GM23338 (cell line): Measurements from ENCODE around the gene TRAF3. TPM values are rescaled to one million over a fixed set of nuclear protein-coding genes. Genes with fewer than 3 reads are reported as not detected.

Source experiments
- ATAC-seq: fragments of 200-7000 bp; cut with Tn5 transposase; 3 replicates; pipeline ENCODE4 v1.9.1; 2020
- DNase-seq: peaks from one replicate; pipeline ENCODE4 v3.0.0-alpha.2; 2015; ENCODE audit warnings: low spot score
- H2AFZ ChIP-seq: fragments of 200-600 bp; sonication (generic); 2 replicates; pipeline ENCODE4 v1.8.0; 2016; ENCODE audit warnings: antibody characterized with exemption, mild to moderate bottlenecking, moderate library complexity
- H3F3A ChIP-seq: fragments of 200-600 bp; sonication (generic); replicated peaks from 2 replicates; pipeline ENCODE4 v1.8.0; 2017; ENCODE audit warnings: antibody characterized with exemption, mixed run types, low read depth
- H3K27ac ChIP-seq: fragments of 200-600 bp; sonication (generic); 2 replicates; pipeline ENCODE4 v1.6.1; 2016; ENCODE audit warnings: low read depth
- H3K27me3 ChIP-seq: fragments of 200-600 bp; sonication (generic); 2 replicates; pipeline ENCODE4 v1.8.0; 2016; ENCODE audit warnings: mild to moderate bottlenecking, mixed run types, moderate library complexity; ENCODE audit not compliant: insufficient read depth
- H3K36me3 ChIP-seq: fragments of 200-600 bp; sonication (generic); 2 replicates; pipeline ENCODE4 v1.8.0; 2016; ENCODE audit warnings: mild to moderate bottlenecking; ENCODE audit not compliant: insufficient read depth
- H3K4me1 ChIP-seq: fragments of 200-600 bp; sonication (generic); 2 replicates; pipeline ENCODE4 v1.8.0; 2016; ENCODE audit warnings: mild to moderate bottlenecking, moderate library complexity; ENCODE audit not compliant: insufficient read depth
- H3K4me2 ChIP-seq: fragments of 200-600 bp; sonication (generic); 2 replicates; pipeline ENCODE4 v1.7.1; 2017; ENCODE audit warnings: mixed run types
- H3K4me3 ChIP-seq: fragments of 200-600 bp; sonication (generic); 2 replicates; pipeline ENCODE4 v1.6.1; 2016; ENCODE audit warnings: mixed run types
- H3K79me2 ChIP-seq: fragments of 200-600 bp; sonication (generic); replicated peaks from 2 replicates; pipeline ENCODE4 v1.8.0; 2017; ENCODE audit warnings: mild to moderate bottlenecking; ENCODE audit not compliant: insufficient read depth
- H3K9me2 ChIP-seq: fragments of 200-600 bp; sonication (generic); 2 replicates; pipeline ENCODE4 v1.8.0; 2017; ENCODE audit not compliant: insufficient read depth
- H4K20me1 ChIP-seq: fragments of 200-600 bp; sonication (generic); replicated peaks from 2 replicates; pipeline ENCODE4 v1.8.0; 2017; ENCODE audit warnings: mild to moderate bottlenecking; ENCODE audit not compliant: insufficient read depth
- H3K27ac Mint-ChIP-seq: 2 replicates; pipeline ENCODE4 v1.8.0; 2020; ENCODE audit warnings: inconsistent platforms, mild to moderate bottlenecking, moderate library complexity, mixed read lengths
- H3K27me3 Mint-ChIP-seq: 3 replicates; pipeline ENCODE4 v1.8.0; 2022; ENCODE audit warnings: low read depth, mild to moderate bottlenecking, moderate library complexity, mixed read lengths, inconsistent platforms; ENCODE audit not compliant: insufficient read depth, poor library complexity
- H3K36me3 Mint-ChIP-seq: 3 replicates; pipeline ENCODE4 v1.8.0; 2021; ENCODE audit warnings: low read depth, mild to moderate bottlenecking, inconsistent platforms, moderate library complexity, mixed read lengths
- H3K4me1 Mint-ChIP-seq: 3 replicates; pipeline ENCODE4 v1.8.0; 2020; ENCODE audit warnings: mild to moderate bottlenecking, inconsistent platforms, mixed read lengths
- H3K4me3 Mint-ChIP-seq: 3 replicates; pipeline ENCODE4 v1.8.0; 2021; ENCODE audit warnings: moderate library complexity, mild to moderate bottlenecking, inconsistent platforms, mixed read lengths
- H3K9me3 Mint-ChIP-seq: 3 replicates; pipeline ENCODE4 v1.8.0; 2020; ENCODE audit warnings: moderate library complexity, mild to moderate bottlenecking, inconsistent platforms, mixed read lengths
- CREB1 ChIP-seq: fragments of 250-450 bp; sonication (Bioruptor Pico); IDR thresholded peaks from 2 replicates; pipeline ENCODE4 v1.5.0; 2020; ENCODE audit warnings: low read depth, mild to moderate bottlenecking, moderate library complexity
- EZH2phosphoT487 ChIP-seq: fragments of 200-600 bp; sonication (generic); IDR thresholded peaks from one replicate; pipeline ENCODE4 v1.8.1; 2018; ENCODE audit warnings: antibody characterized with exemption; ENCODE audit not compliant: unreplicated experiment
- NANOG ChIP-seq: IDR thresholded peaks from 2 replicates; pipeline ENCODE4 v1.6.1; 2016; ENCODE audit warnings: antibody characterized with exemption, borderline replicate concordance
- POLR2AphosphoS5 ChIP-seq: IDR thresholded peaks from 2 replicates; pipeline ENCODE4 v1.6.1; 2016; ENCODE audit warnings: antibody characterized with exemption, low read depth
- ZNF114 ChIP-seq: fragments of 250-450 bp; sonication (Bioruptor Pico); IDR thresholded peaks from 2 replicates; pipeline ENCODE4 v1.5.0; 2020; ENCODE audit warnings: mild to moderate bottlenecking, moderate library complexity
- ZNF331 ChIP-seq: fragments of 250-450 bp; sonication (Bioruptor Pico); IDR thresholded peaks from 2 replicates; pipeline ENCODE4 v1.5.0; 2020; ENCODE audit warnings: low read depth, mild to moderate bottlenecking, moderate library complexity
- polyA plus RNA-seq: library from polyadenylated mRNA; unstranded; fragments of >200 nt; fragmentation: Nextera tagmentation; extraction: Ambion mirVana; gene quantifications from 2 replicates; pipeline ENCODE4 v1.2.1, GENCODE V29; 2016
- total RNA-seq: library from RNA; depleted of rRNA; stranded (reverse); fragments of >200 nt; shearing (Covaris generic); gene quantifications from 2 replicates; pipeline ENCODE4 v1.2.3, GENCODE V29; 2014
- TF ChIP-seq, protein P1 (sequence below): fragments of 250-450 bp; sonication (Bioruptor Pico); IDR thresholded peaks from 2 replicates; pipeline ENCODE4 v1.5.0; 2020; ENCODE audit warnings: mild to moderate bottlenecking, moderate library complexity
- TF ChIP-seq, protein P2 (sequence below): IDR thresholded peaks from 2 replicates; pipeline ENCODE4 v1.6.1; 2016; ENCODE audit warnings: antibody characterized with exemption

The TRAF3 gene
- total and polyA plus RNA-seq, 2 experiments from 2014 or later = 3.7 to 9.3 TPM

DNA sequence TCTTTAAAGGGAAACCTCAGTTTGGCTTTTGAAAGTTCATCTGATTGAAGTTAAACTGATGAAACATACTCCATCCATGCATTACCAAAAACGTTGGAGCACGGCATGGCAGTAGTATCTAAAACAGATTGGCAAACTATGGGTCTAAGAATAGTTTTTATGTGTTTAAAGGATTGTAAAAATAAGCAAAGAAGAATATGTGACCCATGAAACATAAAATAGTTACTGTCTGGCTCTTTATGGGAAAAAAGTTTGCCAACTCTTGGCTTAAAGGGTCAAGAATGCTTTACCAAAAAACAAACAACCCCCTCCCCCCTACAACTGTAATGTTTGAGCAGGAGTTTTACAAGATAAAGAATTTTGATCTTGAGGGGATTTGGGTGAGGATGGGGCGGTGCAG lies 32.6 kb downstream of the TRAF3 start (continued):
- TF ChIP-seq, protein P1, sequence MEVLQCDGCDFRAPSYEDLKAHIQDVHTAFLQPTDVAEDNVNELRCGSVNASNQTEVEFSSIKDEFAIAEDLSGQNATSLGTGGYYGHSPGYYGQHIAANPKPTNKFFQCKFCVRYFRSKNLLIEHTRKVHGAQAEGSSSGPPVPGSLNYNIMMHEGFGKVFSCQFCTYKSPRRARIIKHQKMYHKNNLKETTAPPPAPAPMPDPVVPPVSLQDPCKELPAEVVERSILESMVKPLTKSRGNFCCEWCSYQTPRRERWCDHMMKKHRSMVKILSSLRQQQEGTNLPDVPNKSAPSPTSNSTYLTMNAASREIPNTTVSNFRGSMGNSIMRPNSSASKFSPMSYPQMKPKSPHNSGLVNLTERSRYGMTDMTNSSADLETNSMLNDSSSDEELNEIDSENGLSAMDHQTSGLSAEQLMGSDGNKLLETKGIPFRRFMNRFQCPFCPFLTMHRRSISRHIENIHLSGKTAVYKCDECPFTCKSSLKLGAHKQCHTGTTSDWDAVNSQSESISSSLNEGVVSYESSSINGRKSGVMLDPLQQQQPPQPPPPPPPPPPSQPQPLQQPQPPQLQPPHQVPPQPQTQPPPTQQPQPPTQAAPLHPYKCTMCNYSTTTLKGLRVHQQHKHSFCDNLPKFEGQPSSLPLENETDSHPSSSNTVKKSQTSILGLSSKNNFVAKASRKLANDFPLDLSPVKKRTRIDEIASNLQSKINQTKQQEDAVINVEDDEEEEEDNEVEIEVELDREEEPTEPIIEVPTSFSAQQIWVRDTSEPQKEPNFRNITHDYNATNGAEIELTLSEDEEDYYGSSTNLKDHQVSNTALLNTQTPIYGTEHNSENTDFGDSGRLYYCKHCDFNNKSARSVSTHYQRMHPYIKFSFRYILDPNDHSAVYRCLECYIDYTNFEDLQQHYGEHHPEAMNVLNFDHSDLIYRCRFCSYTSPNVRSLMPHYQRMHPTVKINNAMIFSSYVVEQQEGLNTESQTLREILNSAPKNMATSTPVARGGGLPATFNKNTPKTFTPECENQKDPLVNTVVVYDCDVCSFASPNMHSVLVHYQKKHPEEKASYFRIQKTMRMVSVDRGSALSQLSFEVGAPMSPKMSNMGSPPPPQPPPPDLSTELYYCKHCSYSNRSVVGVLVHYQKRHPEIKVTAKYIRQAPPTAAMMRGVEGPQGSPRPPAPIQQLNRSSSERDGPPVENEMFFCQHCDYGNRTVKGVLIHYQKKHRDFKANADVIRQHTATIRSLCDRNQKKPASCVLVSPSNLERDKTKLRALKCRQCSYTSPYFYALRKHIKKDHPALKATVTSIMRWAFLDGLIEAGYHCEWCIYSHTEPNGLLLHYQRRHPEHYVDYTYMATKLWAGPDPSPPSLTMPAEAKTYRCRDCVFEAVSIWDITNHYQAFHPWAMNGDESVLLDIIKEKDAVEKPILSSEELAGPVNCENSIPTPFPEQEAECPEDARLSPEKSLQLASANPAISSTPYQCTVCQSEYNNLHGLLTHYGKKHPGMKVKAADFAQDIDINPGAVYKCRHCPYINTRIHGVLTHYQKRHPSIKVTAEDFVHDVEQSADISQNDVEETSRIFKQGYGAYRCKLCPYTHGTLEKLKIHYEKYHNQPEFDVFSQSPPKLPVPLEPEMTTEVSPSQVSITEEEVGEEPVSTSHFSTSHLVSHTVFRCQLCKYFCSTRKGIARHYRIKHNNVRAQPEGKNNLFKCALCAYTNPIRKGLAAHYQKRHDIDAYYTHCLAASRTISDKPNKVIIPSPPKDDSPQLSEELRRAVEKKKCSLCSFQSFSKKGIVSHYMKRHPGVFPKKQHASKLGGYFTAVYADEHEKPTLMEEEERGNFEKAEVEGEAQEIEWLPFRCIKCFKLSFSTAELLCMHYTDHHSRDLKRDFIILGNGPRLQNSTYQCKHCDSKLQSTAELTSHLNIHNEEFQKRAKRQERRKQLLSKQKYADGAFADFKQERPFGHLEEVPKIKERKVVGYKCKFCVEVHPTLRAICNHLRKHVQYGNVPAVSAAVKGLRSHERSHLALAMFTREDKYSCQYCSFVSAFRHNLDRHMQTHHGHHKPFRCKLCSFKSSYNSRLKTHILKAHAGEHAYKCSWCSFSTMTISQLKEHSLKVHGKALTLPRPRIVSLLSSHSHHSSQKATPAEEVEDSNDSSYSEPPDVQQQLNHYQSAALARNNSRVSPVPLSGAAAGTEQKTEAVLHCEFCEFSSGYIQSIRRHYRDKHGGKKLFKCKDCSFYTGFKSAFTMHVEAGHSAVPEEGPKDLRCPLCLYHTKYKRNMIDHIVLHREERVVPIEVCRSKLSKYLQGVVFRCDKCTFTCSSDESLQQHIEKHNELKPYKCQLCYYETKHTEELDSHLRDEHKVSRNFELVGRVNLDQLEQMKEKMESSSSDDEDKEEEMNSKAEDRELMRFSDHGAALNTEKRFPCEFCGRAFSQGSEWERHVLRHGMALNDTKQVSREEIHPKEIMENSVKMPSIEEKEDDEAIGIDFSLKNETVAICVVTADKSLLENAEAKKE (CRISPR knock-in tag) = no peak
- no peak for TF ChIP-seq CREB1 (CRISPR knock-in tag)
- no peak for TF ChIP-seq POLR2AphosphoS5

DNA sequence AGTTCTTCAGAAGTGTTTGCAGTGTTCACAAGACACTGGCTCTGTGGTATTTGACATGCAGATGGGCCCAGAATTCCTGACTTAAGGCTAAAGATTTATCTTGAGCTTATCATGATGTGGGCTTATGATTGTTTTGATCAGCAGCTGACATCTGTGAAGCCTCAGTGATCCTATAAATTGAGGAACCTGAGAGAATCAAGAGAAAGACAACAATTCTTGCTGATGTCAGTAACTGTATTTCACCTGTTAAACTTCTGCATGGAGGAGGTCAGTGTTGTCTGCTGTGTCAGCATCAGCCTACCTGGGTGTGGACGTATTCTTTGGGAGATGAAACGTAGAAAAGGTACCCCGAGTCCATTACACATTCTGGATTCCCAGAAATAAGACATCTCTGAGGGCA lies 33.3 kb downstream of the TRAF3 start:
- peaks cover 5% of the 10 kb centered on the region for H3K27me3 Mint-ChIP-seq
- Histone ChIP-seq H3K4me3 (no peak overlapping the region), H2AFZ (no peak overlapping the region), H3K27me3 (no peaks in the 10 kb centered on the region), H3K4me2 (no peak overlapping the region), H3K36me3 (no peaks in the 10 kb centered on the region), H4K20me1 (no peaks in the 10 kb centered on the region), H3K4me1 (peaks cover 16% of the 10 kb centered on the region), H3K27ac (no peak overlapping the region), H3F3A (no peaks in the 10 kb centered on the region), H3K9me2 (no peaks in the 10 kb centered on the region), H3K79me2 (peaks cover 26% of the 10 kb centered on the region)
- ATAC-seq = no peak
- H3K4me1 Mint-ChIP-seq = peaks cover 20% of the 10 kb centered on the region
- no peak overlapping the region for H3K27ac Mint-ChIP-seq
- H3K36me3 Mint-ChIP-seq = no peaks in the 10 kb centered on the region; the same call in 2 of the 3 replicates
- DNase-seq = no peak
- no peak overlapping the region for H3K4me3 Mint-ChIP-seq
- no peaks in the 10 kb centered on the region for H3K9me3 Mint-ChIP-seq
- TF ChIP-seq CREB1 (CRISPR knock-in tag) (no peak), NANOG (no peak), ZNF331 (CRISPR knock-in tag) (no peak), ZNF114 (CRISPR knock-in tag) (no peak), EZH2phosphoT487 (no peak)
- TF ChIP-seq, protein P2, sequence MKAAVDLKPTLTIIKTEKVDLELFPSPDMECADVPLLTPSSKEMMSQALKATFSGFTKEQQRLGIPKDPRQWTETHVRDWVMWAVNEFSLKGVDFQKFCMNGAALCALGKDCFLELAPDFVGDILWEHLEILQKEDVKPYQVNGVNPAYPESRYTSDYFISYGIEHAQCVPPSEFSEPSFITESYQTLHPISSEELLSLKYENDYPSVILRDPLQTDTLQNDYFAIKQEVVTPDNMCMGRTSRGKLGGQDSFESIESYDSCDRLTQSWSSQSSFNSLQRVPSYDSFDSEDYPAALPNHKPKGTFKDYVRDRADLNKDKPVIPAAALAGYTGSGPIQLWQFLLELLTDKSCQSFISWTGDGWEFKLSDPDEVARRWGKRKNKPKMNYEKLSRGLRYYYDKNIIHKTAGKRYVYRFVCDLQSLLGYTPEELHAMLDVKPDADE = no peak
